Measurements from ENCODE around the gene SDC4.

The SDC4 gene

GRCh38 chr20:45323731-45324130 is 24.5 kb downstream of the SDC4 start:
- Histone ChIP-seq H3K4me3 (ENCODE audit: control insufficient read depth in 1 of 7, extremely low read depth in 1 of 7, insufficient read depth in 4 of 7, low read depth in 2 of 7, low read length in 6 of 7) (no peak overlapping the region), H3K36me3 (ENCODE audit: control insufficient read depth in 4 of 4, insufficient read depth in 4 of 4, low read length in 3 of 4) (peaks cover 0 to 6% (median 2%) of the 10 kb centered on the region in 4 experiments), H3K27me3 (replicated peaks in 2 of 5; ENCODE audit: control insufficient read depth in 4 of 5, insufficient read depth in 5 of 5, low read length in 4 of 5) (no peaks in the 10 kb centered on the region), H3K27ac (ENCODE audit: insufficient read depth in 1 of 2, low read depth in 1 of 2, low read length in 2 of 2, poor library complexity in 1 of 2, severe bottlenecking in 2 of 2) (no peak overlapping the region), H3K9me3 (ENCODE audit: control extremely low read depth in 1 of 5, control insufficient read depth in 4 of 5, insufficient read depth in 2 of 5, low read depth in 1 of 5, low read length in 4 of 5) (no peaks in the 10 kb centered on the region), H3K4me1 (ENCODE audit: control extremely low read depth in 1 of 4, control insufficient read depth in 4 of 4, insufficient read depth in 4 of 4, low read length in 3 of 4) (peaks cover 2 to 24% (median 13%) of the 10 kb centered on the region in 4 experiments)
- no peak for DNase-seq
- ChIA-PET CTCF (interaction anchor here (0.7 to 7.5 kb wide), 19 partner anchors 10 to 450 kb away, joined by 3 to 88 read pairs (median 6); partner anchors contain the start of genes PIGT, SYS1 and TP53TG5), POLR2A (interaction anchor here (1.2 kb wide), 1 partner anchor 23 kb away, joined by 4 read pairs; no protein-coding TSS in a partner anchor)

- ChIA-PET CTCF (interaction anchor here (0.8 to 7.5 kb wide), 30 partner anchors 9 to 451 kb away, joined by 3 to 88 read pairs (median 4); partner anchors contain the start of genes PIGT, SYS1 and TP53TG5), POLR2A (interaction anchor here (0.6 to 1.2 kb wide), 2 partner anchors 24 to 167 kb away, joined by 3 to 4 read pairs; no protein-coding TSS in a partner anchor)
- Histone ChIP-seq H3K9me3 (ENCODE audit: control extremely low read depth in 1 of 5, control insufficient read depth in 4 of 5, insufficient read depth in 2 of 5, low read depth in 1 of 5, low read length in 4 of 5) (no peaks in the 10 kb centered on the region), H3K27me3 (replicated peaks in 2 of 5; ENCODE audit: control insufficient read depth in 4 of 5, insufficient read depth in 5 of 5, low read length in 4 of 5) (peaks cover 0 to 2% (median 0%) of the 10 kb centered on the region in 5 experiments), H3K4me1 (ENCODE audit: control extremely low read depth in 1 of 4, control insufficient read depth in 4 of 4, insufficient read depth in 4 of 4, low read length in 3 of 4) (peaks cover 2 to 29% (median 16%) of the 10 kb centered on the region in 4 experiments), H3K4me3 (ENCODE audit: control insufficient read depth in 1 of 7, extremely low read depth in 1 of 7, insufficient read depth in 4 of 7, low read depth in 2 of 7, low read length in 6 of 7) (no peak overlapping the region), H3K27ac (ENCODE audit: insufficient read depth in 1 of 2, low read depth in 1 of 2, low read length in 2 of 2, poor library complexity in 1 of 2, severe bottlenecking in 2 of 2) (no peak overlapping the region), H3K36me3 (ENCODE audit: control insufficient read depth in 4 of 4, insufficient read depth in 4 of 4, low read length in 3 of 4) (peaks cover 0 to 6% (median 0%) of the 10 kb centered on the region in 4 experiments)
- DNase-seq = peak; percentile 77 to 90 (median 89)
- 0% methylated on average over 4 of the region's 7 CpGs for WGBS (ENCODE audit: insufficient coverage)
Observed at GRCh38 chr20:45322952-45323383, 25.3 kb downstream of the SDC4 start.

GRCh38 chr20:45320948-45321595 is 27.2 kb downstream of the SDC4 start:
- H3K27me3 ChIP-seq (replicated peaks in 2 of 5; ENCODE audit: control insufficient read depth in 4 of 5, insufficient read depth in 5 of 5, low read length in 4 of 5) = peaks cover 0 to 21% (median 13%) of the 10 kb centered on the region in 5 experiments
- H3K27ac ChIP-seq (ENCODE audit: insufficient read depth in 1 of 2, low read depth in 1 of 2, low read length in 2 of 2, poor library complexity in 1 of 2, severe bottlenecking in 2 of 2) = no peak overlapping the region
- H3K36me3 ChIP-seq (ENCODE audit: control insufficient read depth in 4 of 4, insufficient read depth in 4 of 4, low read length in 3 of 4) = no peaks in the 10 kb centered on the region
- no peak overlapping the region for H3K4me3 ChIP-seq (ENCODE audit: control insufficient read depth in 1 of 7, extremely low read depth in 1 of 7, insufficient read depth in 4 of 7, low read depth in 2 of 7, low read length in 6 of 7)
- 89% methylated on average over 3 of the region's 5 CpGs for WGBS (ENCODE audit: insufficient coverage)
- H3K4me1 ChIP-seq (ENCODE audit: control extremely low read depth in 1 of 4, control insufficient read depth in 4 of 4, insufficient read depth in 4 of 4, low read length in 3 of 4) = peaks cover 2 to 22% (median 17%) of the 10 kb centered on the region in 4 experiments
- ChIA-PET POLR2A (interaction anchor here (0.6 to 1.6 kb wide), 2 partner anchors 41 to 197 kb away, joined by 3 to 4 read pairs; partner anchors contain the start of gene SYS1), CTCF (interaction anchor here (0.6 to 7.5 kb wide), 25 partner anchors 9 to 451 kb away, joined by 3 to 88 read pairs (median 5); partner anchors contain the start of genes RBPJL, SYS1 and TP53TG5)
- no peaks in the 10 kb centered on the region for H3K9me3 ChIP-seq (ENCODE audit: control extremely low read depth in 1 of 5, control insufficient read depth in 4 of 5, insufficient read depth in 2 of 5, low read depth in 1 of 5, low read length in 4 of 5)
- DNase-seq = peak; percentile 39 to 72 (median 58)

GRCh38 chr20:45318948-45319347 is 29.3 kb downstream of the SDC4 start:
- ChIA-PET CTCF (interaction anchor here (0.6 to 7.5 kb wide), 26 partner anchors 9 to 502 kb away, joined by 3 to 88 read pairs (median 6); partner anchors contain the start of genes SYS1 and TP53TG5), POLR2A (no interaction called here)
- 85% methylated on average over 2 of the region's 2 CpGs for WGBS (ENCODE audit: insufficient coverage)
- DNase-seq = no peak
- Histone ChIP-seq H3K9me3 (ENCODE audit: control extremely low read depth in 1 of 5, control insufficient read depth in 4 of 5, insufficient read depth in 2 of 5, low read depth in 1 of 5, low read length in 4 of 5) (no peaks in the 10 kb centered on the region), H3K27me3 (replicated peaks in 2 of 5; ENCODE audit: control insufficient read depth in 4 of 5, insufficient read depth in 5 of 5, low read length in 4 of 5) (peaks cover 0 to 40% (median 16%) of the 10 kb centered on the region in 5 experiments), H3K4me3 (ENCODE audit: control insufficient read depth in 1 of 7, extremely low read depth in 1 of 7, insufficient read depth in 4 of 7, low read depth in 2 of 7, low read length in 6 of 7) (no peak overlapping the region), H3K36me3 (ENCODE audit: control insufficient read depth in 4 of 4, insufficient read depth in 4 of 4, low read length in 3 of 4) (no peaks in the 10 kb centered on the region), H3K27ac (ENCODE audit: insufficient read depth in 1 of 2, low read depth in 1 of 2, low read length in 2 of 2, poor library complexity in 1 of 2, severe bottlenecking in 2 of 2) (no peak overlapping the region), H3K4me1 (ENCODE audit: control extremely low read depth in 1 of 4, control insufficient read depth in 4 of 4, insufficient read depth in 4 of 4, low read length in 3 of 4) (peaks cover 2 to 22% (median 17%) of the 10 kb centered on the region in 4 experiments)

GRCh38 chr20:45318386-45318939 is 29.8 kb downstream of the SDC4 start:
- Histone ChIP-seq H3K4me1 (ENCODE audit: control extremely low read depth in 1 of 4, control insufficient read depth in 4 of 4, insufficient read depth in 4 of 4, low read length in 3 of 4) (peaks cover 2 to 22% (median 17%) of the 10 kb centered on the region in 4 experiments), H3K27ac (ENCODE audit: insufficient read depth in 1 of 2, low read depth in 1 of 2, low read length in 2 of 2, poor library complexity in 1 of 2, severe bottlenecking in 2 of 2) (no peak overlapping the region), H3K9me3 (ENCODE audit: control extremely low read depth in 1 of 5, control insufficient read depth in 4 of 5, insufficient read depth in 2 of 5, low read depth in 1 of 5, low read length in 4 of 5) (no peaks in the 10 kb centered on the region), H3K4me3 (ENCODE audit: control insufficient read depth in 1 of 7, extremely low read depth in 1 of 7, insufficient read depth in 4 of 7, low read depth in 2 of 7, low read length in 6 of 7) (no peak overlapping the region), H3K36me3 (ENCODE audit: control insufficient read depth in 4 of 4, insufficient read depth in 4 of 4, low read length in 3 of 4) (no peaks in the 10 kb centered on the region), H3K27me3 (replicated peaks in 2 of 5; ENCODE audit: control insufficient read depth in 4 of 5, insufficient read depth in 5 of 5, low read length in 4 of 5) (peaks cover 0 to 45% (median 18%) of the 10 kb centered on the region in 5 experiments)
- ChIA-PET CTCF (interaction anchor here (0.6 to 7.5 kb wide), 25 partner anchors 14 to 704 kb away, joined by 3 to 88 read pairs (median 6); partner anchors contain the start of genes SYS1 and TP53TG5), POLR2A (interaction anchor here (0.5 to 0.7 kb wide), 2 partner anchors 37 to 1022 kb away, joined by 3 read pairs; no protein-coding TSS in a partner anchor)
- WGBS (ENCODE audit: insufficient coverage) = 98% methylated on average over 6 of the region's 7 CpGs
- DNase-seq = no peak

- Histone ChIP-seq H3K4me1 (ENCODE audit: control extremely low read depth in 1 of 4, control insufficient read depth in 4 of 4, insufficient read depth in 4 of 4, low read length in 3 of 4) (peaks cover 2 to 22% (median 15%) of the 10 kb centered on the region in 4 experiments), H3K27ac (ENCODE audit: insufficient read depth in 1 of 2, low read depth in 1 of 2, low read length in 2 of 2, poor library complexity in 1 of 2, severe bottlenecking in 2 of 2) (no peak overlapping the region), H3K4me3 (ENCODE audit: control insufficient read depth in 1 of 7, extremely low read depth in 1 of 7, insufficient read depth in 4 of 7, low read depth in 2 of 7, low read length in 6 of 7) (no peak overlapping the region), H3K36me3 (ENCODE audit: control insufficient read depth in 4 of 4, insufficient read depth in 4 of 4, low read length in 3 of 4) (no peaks in the 10 kb centered on the region), H3K27me3 (replicated peaks in 2 of 5; ENCODE audit: control insufficient read depth in 4 of 5, insufficient read depth in 5 of 5, low read length in 4 of 5) (peaks cover 0 to 51% (median 18%) of the 10 kb centered on the region in 5 experiments), H3K9me3 (ENCODE audit: control extremely low read depth in 1 of 5, control insufficient read depth in 4 of 5, insufficient read depth in 2 of 5, low read depth in 1 of 5, low read length in 4 of 5) (no peaks in the 10 kb centered on the region)
- POLR2A ChIA-PET = no interaction called here
- WGBS (ENCODE audit: insufficient coverage) = 100% methylated on average over 1 of the region's 3 CpGs
- no peak for DNase-seq
- CTCF ChIA-PET = interaction anchor here (1.2 to 7.5 kb wide), 12 partner anchors 15 to 273 kb away, joined by 4 to 88 read pairs (median 10); partner anchors contain the start of gene TP53TG5
Observed at GRCh38 chr20:45317826-45318225, 30.4 kb downstream of the SDC4 start.
